ENCODE data around the gene SNTG2.

Gene SNTG2

DNA sequence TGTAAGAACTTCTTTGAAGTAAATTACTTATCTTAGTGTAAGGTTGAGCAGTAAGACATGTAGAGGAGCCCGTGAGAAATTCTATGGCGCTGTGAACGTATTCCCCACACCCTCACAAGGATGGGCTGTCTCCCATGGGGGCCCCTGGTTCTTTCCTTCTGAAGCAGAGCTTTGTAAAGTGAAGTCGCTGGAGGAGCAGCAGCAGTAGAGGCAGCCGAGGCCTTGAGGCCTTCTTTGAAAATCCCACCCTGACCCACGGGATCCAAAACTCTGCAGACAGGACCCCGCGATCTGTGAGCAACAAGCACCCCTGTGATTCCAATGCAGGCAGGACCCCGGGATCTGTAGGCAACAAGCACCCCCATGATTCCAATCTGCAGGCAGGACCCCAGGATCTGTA, 23.8 kb upstream of the SNTG2 start:
- no peak for DNase-seq

DNA sequence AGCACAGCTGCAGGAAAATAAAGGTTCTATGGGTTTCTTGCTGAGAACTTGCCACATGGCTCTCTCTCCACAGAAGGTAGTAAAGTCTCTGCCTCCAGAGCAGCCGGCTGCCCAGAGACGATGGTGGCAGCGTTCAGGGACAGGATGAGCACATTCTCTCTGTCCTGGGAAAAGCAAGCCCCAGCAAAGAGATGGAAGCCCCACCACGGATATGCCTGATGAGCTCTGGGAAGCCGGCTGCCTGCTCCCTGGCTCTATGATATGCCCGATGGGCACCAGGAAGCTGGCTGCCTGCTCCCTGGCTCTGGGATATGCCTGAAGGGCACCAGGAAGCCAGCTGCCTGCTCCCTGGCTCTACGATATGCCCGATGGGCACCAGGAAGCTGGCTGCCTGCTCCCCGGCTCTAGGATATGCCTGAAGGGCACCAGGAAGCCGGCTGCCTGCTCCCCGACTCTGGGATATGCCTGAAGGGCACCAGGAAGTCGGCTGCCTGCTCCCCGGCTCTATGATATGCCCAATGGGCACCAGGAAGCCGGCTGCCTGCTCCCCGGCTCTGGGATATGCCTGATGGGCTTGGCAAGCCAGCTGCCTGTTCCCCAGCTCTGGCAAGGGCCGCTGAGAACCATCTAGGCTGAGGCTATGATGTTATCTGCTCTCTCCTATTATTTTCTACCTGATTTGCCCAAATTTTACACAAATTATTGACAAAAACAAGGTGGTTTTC, 21.5 kb upstream of the SNTG2 start:
- DNase-seq = no peak

GRCh38 chr2:929925-930324, 20.7 kb upstream of the SNTG2 start:
- no peak for DNase-seq

DNA sequence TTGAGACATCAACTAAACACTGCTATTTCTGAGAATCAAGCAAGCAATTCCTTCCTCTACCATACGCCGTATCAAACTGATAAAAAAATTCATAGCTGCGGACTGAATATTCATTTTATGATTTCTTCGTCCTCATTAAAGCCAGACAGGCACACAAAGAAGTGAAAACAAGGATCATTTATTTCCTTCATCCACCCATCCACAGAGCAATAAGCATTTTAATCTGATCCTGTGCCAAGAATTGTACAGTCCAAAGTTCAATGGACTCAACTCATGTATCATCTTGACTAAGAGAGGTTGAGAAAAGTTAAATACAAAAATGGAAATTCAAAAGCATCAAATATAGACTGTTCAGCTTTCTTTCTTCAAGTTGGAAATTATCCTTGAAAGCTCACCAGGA, 19.7 kb upstream of the SNTG2 start:
- no peak for DNase-seq

- no peak for DNase-seq
Observed at GRCh38 chr2:932320-933115, 18.1 kb upstream of the SNTG2 start.

DNA sequence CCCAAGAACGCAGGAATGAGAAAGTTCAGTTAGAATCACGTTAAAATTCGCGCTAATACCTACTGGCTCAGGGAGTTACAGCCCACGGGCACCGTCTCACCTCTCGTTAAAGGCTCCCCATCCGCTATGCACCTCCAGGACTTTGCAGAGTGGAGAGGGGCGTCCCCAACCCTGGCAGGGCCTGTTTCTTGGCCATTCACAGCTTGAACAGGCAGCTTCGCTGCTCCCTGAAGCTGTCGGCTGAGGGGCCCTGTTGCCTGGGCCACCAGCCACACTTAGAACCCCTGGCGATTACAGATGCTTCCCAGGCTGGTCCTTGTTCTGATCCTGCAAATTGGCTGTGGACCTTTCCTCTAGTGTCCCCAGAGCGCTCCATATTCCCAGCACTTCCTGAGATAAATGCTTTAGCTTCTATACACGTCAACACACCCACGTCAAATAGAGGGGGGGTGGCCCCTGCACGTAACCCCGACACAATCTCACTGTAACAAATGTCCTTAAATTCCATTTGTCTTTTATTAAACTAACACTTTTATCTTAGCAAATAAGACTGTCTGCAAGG, 16.8 kb upstream of the SNTG2 start:
- DNase-seq = no peak

DNA sequence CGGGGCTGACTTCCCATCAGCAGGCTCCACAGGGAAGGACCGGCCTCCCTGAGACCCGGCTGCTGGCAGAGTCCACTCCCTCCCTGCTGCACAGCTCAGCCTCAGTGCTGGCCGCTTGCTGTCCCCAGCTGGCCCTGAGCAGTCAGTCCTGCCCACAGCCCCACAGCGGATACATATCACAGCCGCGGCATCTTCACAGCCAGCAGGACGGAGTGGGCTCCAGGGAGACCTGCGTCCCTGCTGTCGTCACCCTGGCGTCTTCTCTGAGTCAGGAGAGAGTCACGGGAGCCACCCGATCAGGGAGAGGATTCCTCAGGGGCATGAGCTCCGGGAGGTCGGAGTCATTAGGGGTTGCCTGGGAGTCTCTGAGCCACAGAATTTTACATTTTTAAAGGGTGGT, 13.1 kb upstream of the SNTG2 start:
- no peak for DNase-seq

GRCh38 chr2:938181-939005, 12.3 kb upstream of the SNTG2 start:
- DNase-seq = no peak

- no peak for DNase-seq
Observed at GRCh38 chr2:939936-940601, 10.6 kb upstream of the SNTG2 start.

DNA sequence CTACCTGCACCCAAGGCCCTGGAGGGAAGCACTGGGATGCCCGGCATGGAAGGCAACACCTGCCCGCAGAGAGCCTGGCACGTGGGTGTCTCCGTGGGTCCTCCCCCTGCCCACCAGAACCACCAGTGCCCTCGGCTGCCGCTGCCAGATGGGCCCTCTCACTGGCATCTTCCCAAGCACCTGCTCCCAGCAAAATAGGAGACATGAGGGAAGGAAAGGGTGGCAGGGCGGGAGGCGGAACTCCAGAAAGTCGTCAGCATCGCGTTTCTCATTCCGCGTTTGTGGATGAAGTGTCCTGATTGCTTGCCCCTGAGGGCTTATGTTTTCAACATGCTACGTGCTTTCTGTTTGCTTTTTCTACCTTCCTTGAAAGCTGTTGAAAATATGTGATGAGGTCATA, 8.8 kb upstream of the SNTG2 start:
- no peak for DNase-seq

DNA sequence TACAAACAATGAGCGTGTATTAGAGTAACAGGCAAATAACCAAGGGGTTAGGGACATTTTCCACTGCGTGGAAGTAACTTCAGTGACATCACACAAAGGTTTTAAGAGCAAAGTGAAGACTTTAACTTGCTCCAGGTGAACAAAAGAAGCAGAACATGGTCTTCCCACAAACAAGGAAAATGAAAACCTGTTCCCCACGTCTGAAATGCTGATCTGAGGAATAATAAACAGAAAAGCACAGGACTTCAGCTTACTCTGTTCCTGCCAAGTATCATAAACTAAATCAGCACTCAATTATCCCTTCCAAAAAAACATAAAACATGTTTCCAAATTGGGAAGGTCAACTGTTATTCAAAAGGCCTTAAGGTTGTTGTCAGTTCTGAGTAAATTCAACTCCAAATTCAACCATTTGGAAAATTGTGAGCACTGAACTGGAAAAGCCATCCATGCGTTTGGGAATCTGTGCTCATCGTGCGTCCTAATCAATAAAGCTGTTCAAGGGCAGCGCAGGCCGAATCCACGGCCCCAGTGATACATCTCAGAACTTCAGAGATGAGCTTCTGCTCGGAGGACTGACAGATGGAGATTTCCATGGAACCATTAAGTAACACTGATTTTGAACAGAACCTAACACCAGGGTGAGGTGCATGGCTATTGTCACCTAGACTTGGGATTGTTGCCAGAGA, 7.7 kb upstream of the SNTG2 start:
- no peak for DNase-seq

GRCh38 chr2:943461-943797, 7.2 kb upstream of the SNTG2 start:
- no peak for DNase-seq

- DNase-seq = no peak
Observed at GRCh38 chr2:943821-944220, 6.8 kb upstream of the SNTG2 start.

- DNase-seq = no peak
Observed at GRCh38 chr2:944693-945092, 6.0 kb upstream of the SNTG2 start.

GRCh38 chr2:945104-945503, 5.5 kb upstream of the SNTG2 start:
- DNase-seq = no peak

DNA sequence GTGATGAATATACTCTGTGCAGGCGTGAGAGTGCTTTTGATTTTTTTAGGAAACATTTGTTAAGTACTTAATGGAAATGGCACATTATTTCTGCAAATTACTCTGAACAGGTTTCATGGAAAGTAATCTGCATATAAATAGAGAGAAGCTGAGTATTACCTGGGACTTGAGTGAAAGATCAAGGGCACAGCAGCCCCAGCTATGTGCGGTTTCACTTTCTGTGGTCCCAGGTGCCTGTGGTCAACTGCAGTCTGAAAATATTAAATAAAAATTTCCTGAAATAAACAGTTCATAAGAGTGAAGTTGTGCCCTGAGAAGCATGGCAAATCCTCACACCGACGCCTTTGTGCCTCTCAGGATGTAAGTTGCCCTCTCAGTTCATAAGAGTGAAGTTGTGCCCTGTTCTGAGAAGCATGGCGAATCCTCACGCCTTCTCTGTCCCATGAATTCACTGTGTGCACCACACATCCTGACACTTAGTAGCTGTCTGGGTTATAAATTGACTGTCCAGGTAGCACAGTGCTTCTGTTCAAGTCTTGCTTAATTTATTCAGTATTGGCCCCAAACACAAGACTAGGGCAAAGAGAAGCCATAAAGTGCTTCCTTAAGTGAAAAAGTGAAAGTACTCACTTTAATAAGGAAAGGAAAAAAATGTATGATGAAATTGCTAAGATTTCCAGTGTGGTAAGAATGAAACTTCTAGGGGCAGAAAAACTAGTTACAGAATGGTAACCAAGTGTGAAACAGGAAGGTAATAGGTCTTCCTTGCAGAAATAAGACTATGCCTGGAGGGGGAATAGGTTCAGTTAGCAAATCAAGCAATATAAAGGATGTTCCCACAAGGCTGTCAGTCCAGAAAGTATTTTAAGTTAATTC, 4.3 kb upstream of the SNTG2 start:
- DNase-seq = no peak

DNA sequence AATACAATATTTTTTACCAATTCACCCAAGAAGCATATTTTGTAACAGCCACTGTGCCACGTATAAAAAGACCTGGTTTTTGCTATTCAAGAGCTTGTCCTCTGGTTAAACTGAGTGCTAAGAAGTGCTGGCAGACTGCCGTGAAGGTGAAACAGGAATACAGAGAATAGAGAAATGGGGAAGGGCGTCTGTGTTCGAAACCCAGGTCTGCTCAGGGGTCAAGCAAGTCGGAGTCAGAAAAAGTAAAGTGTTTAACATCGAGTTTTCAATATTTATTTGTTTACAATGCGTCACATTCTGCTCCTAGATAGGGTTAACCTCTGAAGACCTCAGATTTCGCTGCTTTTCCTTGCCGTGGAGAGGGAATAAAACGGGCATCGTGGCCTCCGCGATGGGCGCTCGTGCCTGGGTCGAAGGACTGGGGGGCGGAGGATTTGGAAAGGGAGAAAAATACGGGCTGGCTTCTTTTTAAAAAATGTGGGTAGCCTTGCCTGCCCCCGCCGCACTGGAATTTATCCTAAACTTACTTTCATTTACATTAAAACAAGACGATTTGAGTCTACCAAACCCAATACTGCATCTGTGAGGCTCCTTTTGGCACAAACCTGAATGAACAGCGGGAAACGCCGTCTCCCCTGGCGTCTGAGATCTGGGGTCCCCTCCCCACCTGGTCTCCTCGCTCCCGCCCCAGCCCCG, 1.1 kb upstream of the SNTG2 start:
- DNase-seq = no peak

- no peak for DNase-seq
Observed at GRCh38 chr2:951224-952006, 766 bp downstream of the SNTG2 start.

GRCh38 chr2:953408-953807, 2.8 kb downstream of the SNTG2 start:
- DNase-seq = no peak
